ENCODE data around the gene DNER. TPM values are rescaled to one million over a fixed set of nuclear protein-coding genes. Genes with fewer than 3 reads are reported as not detected.

DNER gene
- total RNA-seq, 1 experiment from 2014 or later = 3.7 TPM

DNA sequence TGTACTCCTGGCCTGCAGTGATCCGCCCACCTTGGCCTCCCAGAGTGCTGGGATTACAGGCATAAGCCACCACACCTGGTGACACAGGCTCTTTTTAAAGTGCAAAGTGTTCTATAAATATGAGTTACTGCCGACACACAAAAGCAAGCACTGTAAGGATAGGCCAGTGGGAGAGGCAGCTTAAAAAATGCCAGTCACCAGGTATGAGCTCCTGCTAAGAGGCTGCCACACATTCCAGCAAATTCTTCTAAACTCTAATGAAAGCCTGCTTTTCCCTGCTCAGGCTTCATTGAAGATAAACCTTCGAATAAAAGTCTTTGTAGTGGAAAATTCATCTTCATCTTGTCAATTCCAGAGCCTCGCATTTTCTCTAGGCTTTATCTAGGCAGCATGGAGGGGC, 240.2 kb downstream of the DNER start:
- POLR2A ChIA-PET = no interaction called here
- no peaks in the 10 kb centered on the region for H3K27me3 Mint-ChIP-seq (ENCODE audit: low read depth)
- CTCF ChIA-PET = no interaction called here
- peaks cover 35% of the 10 kb centered on the region for H3K4me1 Mint-ChIP-seq
- H3K9me3 Mint-ChIP-seq = peaks cover 3% of the 10 kb centered on the region; the same call in 1 of the 2 replicates
- no peaks in the 10 kb centered on the region for H3K36me3 Mint-ChIP-seq
- no peak overlapping the region for H3K27ac Mint-ChIP-seq
- DNase-seq (ENCODE audit: low spot score) (no peak), ATAC-seq (peak; percentile 49)
- TF ChIP-seq GRHL2 (CRISPR knock-in tag; IDR thresholded peaks at IDR 0.05; ENCODE audit: insufficient replicate concordance, severe bottlenecking) = no peak
- TF ChIP-seq, protein P1, sequence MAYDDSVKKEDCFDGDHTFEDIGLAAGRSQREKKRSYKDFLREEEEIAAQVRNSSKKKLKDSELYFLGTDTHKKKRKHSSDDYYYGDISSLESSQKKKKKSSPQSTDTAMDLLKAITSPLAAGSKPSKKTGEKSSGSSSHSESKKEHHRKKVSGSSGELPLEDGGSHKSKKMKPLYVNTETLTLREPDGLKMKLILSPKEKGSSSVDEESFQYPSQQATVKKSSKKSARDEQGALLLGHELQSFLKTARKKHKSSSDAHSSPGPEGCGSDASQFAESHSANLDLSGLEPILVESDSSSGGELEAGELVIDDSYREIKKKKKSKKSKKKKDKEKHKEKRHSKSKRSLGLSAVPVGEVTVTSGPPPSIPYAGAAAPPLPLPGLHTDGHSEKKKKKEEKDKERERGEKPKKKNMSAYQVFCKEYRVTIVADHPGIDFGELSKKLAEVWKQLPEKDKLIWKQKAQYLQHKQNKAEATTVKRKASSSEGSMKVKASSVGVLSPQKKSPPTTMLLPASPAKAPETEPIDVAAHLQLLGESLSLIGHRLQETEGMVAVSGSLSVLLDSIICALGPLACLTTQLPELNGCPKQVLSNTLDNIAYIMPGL (CRISPR knock-in tag; IDR thresholded peaks at IDR 0.05) = no peak
- TF ChIP-seq, protein P2, sequence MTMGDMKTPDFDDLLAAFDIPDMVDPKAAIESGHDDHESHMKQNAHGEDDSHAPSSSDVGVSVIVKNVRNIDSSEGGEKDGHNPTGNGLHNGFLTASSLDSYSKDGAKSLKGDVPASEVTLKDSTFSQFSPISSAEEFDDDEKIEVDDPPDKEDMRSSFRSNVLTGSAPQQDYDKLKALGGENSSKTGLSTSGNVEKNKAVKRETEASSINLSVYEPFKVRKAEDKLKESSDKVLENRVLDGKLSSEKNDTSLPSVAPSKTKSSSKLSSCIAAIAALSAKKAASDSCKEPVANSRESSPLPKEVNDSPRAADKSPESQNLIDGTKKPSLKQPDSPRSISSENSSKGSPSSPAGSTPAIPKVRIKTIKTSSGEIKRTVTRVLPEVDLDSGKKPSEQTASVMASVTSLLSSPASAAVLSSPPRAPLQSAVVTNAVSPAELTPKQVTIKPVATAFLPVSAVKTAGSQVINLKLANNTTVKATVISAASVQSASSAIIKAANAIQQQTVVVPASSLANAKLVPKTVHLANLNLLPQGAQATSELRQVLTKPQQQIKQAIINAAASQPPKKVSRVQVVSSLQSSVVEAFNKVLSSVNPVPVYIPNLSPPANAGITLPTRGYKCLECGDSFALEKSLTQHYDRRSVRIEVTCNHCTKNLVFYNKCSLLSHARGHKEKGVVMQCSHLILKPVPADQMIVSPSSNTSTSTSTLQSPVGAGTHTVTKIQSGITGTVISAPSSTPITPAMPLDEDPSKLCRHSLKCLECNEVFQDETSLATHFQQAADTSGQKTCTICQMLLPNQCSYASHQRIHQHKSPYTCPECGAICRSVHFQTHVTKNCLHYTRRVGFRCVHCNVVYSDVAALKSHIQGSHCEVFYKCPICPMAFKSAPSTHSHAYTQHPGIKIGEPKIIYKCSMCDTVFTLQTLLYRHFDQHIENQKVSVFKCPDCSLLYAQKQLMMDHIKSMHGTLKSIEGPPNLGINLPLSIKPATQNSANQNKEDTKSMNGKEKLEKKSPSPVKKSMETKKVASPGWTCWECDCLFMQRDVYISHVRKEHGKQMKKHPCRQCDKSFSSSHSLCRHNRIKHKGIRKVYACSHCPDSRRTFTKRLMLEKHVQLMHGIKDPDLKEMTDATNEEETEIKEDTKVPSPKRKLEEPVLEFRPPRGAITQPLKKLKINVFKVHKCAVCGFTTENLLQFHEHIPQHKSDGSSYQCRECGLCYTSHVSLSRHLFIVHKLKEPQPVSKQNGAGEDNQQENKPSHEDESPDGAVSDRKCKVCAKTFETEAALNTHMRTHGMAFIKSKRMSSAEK (CRISPR knock-in tag; IDR thresholded peaks at IDR 0.05; ENCODE audit: borderline replicate concordance) = no peak
- no peak for TF ChIP-seq SMAD3 (CRISPR knock-in tag; IDR thresholded peaks at IDR 0.05; ENCODE audit: borderline replicate concordance)
- TF ChIP-seq PRRX2 (CRISPR knock-in tag; IDR thresholded peaks at IDR 0.05) = no peak
- H3K4me3 Mint-ChIP-seq = no peak overlapping the region

DNA sequence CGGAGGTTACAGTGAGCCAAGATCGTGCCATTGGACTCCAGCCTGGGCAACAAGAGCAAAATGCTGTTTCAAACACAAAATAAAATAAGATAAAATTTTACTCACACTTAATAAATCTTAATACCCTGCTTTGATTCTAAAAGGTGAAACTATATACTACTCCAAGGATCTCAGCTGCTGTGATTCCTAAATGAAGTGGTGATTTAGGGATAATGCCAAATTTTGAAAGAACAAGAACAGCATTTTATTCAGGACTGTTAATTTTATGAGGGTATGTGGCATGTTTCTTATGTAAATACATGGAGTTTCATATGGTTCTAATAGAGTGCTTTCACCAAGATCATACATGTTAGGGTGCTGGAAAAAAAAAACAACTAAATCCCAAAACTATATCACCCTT, 243.6 kb downstream of the DNER start:
- DNase-seq (ENCODE audit: low spot score) (no peak), ATAC-seq (no peak)
- Mint-ChIP-seq H3K4me3 (no peak overlapping the region), H3K27ac (no peak overlapping the region), H3K4me1 (peaks cover 27% of the 10 kb centered on the region), H3K27me3 (ENCODE audit: low read depth) (no peaks in the 10 kb centered on the region), H3K36me3 (no peaks in the 10 kb centered on the region), H3K9me3 (no peaks in the 10 kb centered on the region)
- ChIA-PET POLR2A (no interaction called here), CTCF (no interaction called here)
- TF ChIP-seq GABPB1 (CRISPR knock-in tag; IDR thresholded peaks at IDR 0.05) (no peak), SMAD4 (CRISPR knock-in tag; IDR thresholded peaks at IDR 0.05) (no peak), HMGA2 (CRISPR knock-in tag; IDR thresholded peaks at IDR 0.05) (no peak), PRRX2 (CRISPR knock-in tag; IDR thresholded peaks at IDR 0.05) (no peak), ESRRA (CRISPR knock-in tag; IDR thresholded peaks at IDR 0.05; ENCODE audit: borderline replicate concordance) (no peak), CBFB (CRISPR knock-in tag; IDR thresholded peaks at IDR 0.05; ENCODE audit: low read depth) (no peak), EMX1 (CRISPR knock-in tag; IDR thresholded peaks at IDR 0.05) (no peak), NR1H2 (CRISPR knock-in tag; IDR thresholded peaks at IDR 0.05) (no peak), RORB (CRISPR knock-in tag; IDR thresholded peaks at IDR 0.05) (no peak)
- TF ChIP-seq, protein P3, sequence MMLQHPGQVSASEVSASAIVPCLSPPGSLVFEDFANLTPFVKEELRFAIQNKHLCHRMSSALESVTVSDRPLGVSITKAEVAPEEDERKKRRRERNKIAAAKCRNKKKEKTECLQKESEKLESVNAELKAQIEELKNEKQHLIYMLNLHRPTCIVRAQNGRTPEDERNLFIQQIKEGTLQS (CRISPR knock-in tag; conservative IDR thresholded peaks at IDR 0.05) = no peak
- TF ChIP-seq, protein P4, sequence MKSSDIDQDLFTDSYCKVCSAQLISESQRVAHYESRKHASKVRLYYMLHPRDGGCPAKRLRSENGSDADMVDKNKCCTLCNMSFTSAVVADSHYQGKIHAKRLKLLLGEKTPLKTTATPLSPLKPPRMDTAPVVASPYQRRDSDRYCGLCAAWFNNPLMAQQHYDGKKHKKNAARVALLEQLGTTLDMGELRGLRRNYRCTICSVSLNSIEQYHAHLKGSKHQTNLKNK (CRISPR knock-in tag; IDR thresholded peaks at IDR 0.05) = no peak
- TF ChIP-seq, protein P5, sequence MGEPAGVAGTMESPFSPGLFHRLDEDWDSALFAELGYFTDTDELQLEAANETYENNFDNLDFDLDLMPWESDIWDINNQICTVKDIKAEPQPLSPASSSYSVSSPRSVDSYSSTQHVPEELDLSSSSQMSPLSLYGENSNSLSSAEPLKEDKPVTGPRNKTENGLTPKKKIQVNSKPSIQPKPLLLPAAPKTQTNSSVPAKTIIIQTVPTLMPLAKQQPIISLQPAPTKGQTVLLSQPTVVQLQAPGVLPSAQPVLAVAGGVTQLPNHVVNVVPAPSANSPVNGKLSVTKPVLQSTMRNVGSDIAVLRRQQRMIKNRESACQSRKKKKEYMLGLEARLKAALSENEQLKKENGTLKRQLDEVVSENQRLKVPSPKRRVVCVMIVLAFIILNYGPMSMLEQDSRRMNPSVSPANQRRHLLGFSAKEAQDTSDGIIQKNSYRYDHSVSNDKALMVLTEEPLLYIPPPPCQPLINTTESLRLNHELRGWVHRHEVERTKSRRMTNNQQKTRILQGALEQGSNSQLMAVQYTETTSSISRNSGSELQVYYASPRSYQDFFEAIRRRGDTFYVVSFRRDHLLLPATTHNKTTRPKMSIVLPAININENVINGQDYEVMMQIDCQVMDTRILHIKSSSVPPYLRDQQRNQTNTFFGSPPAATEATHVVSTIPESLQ (CRISPR knock-in tag; IDR thresholded peaks at IDR 0.05) = no peak
- TF ChIP-seq, protein P6, sequence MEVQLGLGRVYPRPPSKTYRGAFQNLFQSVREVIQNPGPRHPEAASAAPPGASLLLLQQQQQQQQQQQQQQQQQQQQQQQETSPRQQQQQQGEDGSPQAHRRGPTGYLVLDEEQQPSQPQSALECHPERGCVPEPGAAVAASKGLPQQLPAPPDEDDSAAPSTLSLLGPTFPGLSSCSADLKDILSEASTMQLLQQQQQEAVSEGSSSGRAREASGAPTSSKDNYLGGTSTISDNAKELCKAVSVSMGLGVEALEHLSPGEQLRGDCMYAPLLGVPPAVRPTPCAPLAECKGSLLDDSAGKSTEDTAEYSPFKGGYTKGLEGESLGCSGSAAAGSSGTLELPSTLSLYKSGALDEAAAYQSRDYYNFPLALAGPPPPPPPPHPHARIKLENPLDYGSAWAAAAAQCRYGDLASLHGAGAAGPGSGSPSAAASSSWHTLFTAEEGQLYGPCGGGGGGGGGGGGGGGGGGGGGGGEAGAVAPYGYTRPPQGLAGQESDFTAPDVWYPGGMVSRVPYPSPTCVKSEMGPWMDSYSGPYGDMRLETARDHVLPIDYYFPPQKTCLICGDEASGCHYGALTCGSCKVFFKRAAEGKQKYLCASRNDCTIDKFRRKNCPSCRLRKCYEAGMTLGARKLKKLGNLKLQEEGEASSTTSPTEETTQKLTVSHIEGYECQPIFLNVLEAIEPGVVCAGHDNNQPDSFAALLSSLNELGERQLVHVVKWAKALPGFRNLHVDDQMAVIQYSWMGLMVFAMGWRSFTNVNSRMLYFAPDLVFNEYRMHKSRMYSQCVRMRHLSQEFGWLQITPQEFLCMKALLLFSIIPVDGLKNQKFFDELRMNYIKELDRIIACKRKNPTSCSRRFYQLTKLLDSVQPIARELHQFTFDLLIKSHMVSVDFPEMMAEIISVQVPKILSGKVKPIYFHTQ (CRISPR knock-in tag; IDR thresholded peaks at IDR 0.05) = no peak
- TF ChIP-seq, protein P7, sequence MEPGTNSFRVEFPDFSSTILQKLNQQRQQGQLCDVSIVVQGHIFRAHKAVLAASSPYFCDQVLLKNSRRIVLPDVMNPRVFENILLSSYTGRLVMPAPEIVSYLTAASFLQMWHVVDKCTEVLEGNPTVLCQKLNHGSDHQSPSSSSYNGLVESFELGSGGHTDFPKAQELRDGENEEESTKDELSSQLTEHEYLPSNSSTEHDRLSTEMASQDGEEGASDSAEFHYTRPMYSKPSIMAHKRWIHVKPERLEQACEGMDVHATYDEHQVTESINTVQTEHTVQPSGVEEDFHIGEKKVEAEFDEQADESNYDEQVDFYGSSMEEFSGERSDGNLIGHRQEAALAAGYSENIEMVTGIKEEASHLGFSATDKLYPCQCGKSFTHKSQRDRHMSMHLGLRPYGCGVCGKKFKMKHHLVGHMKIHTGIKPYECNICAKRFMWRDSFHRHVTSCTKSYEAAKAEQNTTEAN (CRISPR knock-in tag; IDR thresholded peaks at IDR 0.05) = no peak
- TF ChIP-seq, protein P8, sequence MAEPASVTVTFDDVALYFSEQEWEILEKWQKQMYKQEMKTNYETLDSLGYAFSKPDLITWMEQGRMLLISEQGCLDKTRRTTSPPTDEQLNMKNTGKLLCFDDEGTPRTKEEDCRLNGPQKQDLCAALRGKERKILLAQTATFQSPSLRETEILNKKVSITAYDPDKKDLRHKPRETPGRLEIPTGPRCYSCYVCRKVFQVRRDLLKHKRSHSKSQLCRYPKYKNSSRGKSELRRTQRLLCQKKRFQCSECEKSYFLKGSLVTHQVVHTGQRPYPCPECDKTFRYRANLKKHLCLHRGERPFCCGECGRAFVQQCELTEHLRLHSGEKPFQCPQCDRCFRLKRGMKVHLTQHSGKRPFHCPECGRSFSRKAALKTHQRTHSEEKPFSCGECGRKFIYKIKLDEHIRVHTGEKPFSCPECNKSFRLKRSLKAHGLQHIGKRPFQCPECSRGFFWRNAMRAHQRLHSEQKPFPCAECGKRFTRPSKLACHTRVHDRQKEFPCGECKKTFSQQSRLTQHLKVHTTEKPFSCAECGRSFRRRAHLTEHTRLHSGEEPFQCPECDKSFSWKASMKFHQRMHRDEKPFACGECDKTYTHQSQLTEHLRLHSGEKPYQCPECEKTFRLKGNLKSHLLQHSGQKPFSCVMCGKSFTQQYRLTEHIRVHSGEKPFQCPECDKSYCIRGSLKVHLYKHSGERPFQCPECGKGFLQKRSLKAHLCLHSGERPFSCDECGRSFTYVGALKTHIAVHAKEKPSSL (CRISPR knock-in tag; conservative IDR thresholded peaks at IDR 0.05) = no peak
- TF ChIP-seq, protein P9, sequence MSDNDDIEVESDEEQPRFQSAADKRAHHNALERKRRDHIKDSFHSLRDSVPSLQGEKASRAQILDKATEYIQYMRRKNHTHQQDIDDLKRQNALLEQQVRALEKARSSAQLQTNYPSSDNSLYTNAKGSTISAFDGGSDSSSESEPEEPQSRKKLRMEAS (CRISPR knock-in tag; IDR thresholded peaks at IDR 0.05) = no peak

Data from WTC11 (cell line).